Sigmoid colon (tissue), 4 donors: ENCODE measurements around the gene MAN2A2.

Source experiments
- CTCF ChIP-seq, 4 experiments: fragments of 450-650 bp in 3 of 4; fragments of 200-600 bp in 1 of 4; IDR thresholded peaks; one replicate each; pipeline ENCODE4 v1.5.1; 2016 to 2019; ENCODE audit warnings: antibody characterized with exemption in 4 of 4, mild to moderate bottlenecking in 3 of 4, moderate library complexity in 2 of 4
- POLR2A ChIP-seq, 2 donors: fragments of 450-650 bp; IDR thresholded peaks; one replicate each; pipeline ENCODE4 v1.6.1; 2016; ENCODE audit warnings: antibody characterized with exemption in 2 of 2, mild to moderate bottlenecking in 2 of 2, moderate library complexity in 2 of 2
- POLR2AphosphoS5 ChIP-seq, 4 donors: sonication (generic); formaldehyde crosslinking; IDR thresholded peaks; one replicate each; pipeline ENCODE4 v1.6.1; 2017; ENCODE audit warnings: antibody characterized with exemption in 4 of 4

DNA sequence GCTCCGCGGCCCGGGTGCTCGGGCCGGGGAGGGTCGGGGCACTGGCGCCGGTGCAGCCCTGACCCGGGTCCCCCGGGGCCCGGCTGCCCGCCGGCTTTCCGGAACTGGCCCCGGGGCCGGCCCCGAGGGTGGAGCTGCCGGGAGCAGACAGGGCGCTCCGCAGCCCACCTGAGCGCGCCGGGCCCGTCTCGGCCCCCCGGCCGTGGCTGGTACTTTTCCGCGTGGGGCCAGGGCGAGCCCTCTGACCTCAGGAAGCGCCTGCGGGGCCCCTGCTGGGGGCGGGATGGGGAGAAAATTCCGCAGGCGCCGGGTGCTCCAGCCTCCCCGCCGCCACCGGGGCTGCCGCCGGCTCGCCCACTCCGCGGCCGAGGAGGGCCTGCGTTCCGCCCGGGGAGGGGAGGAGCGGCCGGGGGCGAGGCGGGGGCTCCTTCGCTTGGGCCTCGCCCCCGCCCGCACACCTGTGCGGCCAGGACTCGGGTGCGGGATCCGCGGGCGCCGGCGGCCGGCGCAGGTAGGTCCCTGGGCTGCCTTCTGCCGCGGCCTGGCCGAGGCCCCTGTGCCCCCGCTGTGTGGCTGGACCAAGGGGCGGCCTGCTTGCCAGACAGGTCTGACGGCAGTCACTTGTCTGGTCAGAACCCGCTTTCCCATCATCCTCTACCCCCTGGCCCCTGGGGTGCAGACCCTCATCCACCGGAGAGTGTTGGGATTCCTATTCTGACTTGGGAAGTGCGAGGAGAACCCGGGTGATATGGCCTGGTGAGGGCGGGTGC, 31.2 kb upstream of the MAN2A2 start:
- no peak for TF ChIP-seq POLR2AphosphoS5 (IDR thresholded peaks at IDR 0.05)
- no peak for TF ChIP-seq POLR2A (IDR thresholded peaks at IDR 0.05)
- no peak for TF ChIP-seq CTCF (IDR thresholded peaks at IDR 0.05)
